CD4-positive, alpha-beta T cell (primary cell): ENCODE measurements around the gene DCP2. TPM values are rescaled to one million over a fixed set of nuclear protein-coding genes. Genes with fewer than 3 reads are reported as not detected.

ENCODE experiments used
- ATAC-seq: fragments of 200-7000 bp; cut with Tn5 transposase; one replicate; pipeline ENCODE4 v1.10.0; 2022; ENCODE audit warnings: mild to moderate bottlenecking; ENCODE audit not compliant: poor library complexity
- CTCF ChIA-PET: fragments of 350-600 bp; sonication (Branson Sonifier 250); formaldehyde crosslinking; loops from one replicate; lab custom pipeline; 2021; ENCODE audit warnings: antibody characterized with exemption, inconsistent platforms; lab: Charles Lee
- POLR2A ChIA-PET: fragments of 350-600 bp; sonication (Branson Sonifier 250); formaldehyde crosslinking; loops from one replicate; lab custom pipeline; 2021; ENCODE audit warnings: antibody characterized with exemption, inconsistent platforms; lab: Charles Lee
- DNase-seq, 14 experiments: peaks; one replicate each; pipeline ENCODE4 v3.0.0-alpha.2; 2013 to 2020; ENCODE audit warnings: mixed read lengths in 2 of 14
- H3K27ac ChIP-seq, 2 donors: one replicate each; pipeline versions ENCODE4 v1.5.1 to v1.7.0; 2013; ENCODE audit warnings: low read length in 2 of 2, low read depth in 1 of 2, mild to moderate bottlenecking in 1 of 2
- H3K27me3 ChIP-seq, 2 experiments: 1 replicate in 1 of 2; 2 replicates in 1 of 2; pipeline versions ENCODE4 v1.6.1 to v1.7.0; 2013; ENCODE audit warnings: low read length in 2 of 2, control low read depth in 1 of 2, mild to moderate bottlenecking in 1 of 2, moderate library complexity in 1 of 2; ENCODE audit not compliant: insufficient read depth in 2 of 2, control insufficient read depth in 1 of 2
- H3K36me3 ChIP-seq: one replicate; pipeline ENCODE4 v1.6.1; 2013; ENCODE audit warnings: low read length, control low read depth; ENCODE audit not compliant: insufficient read depth
- H3K4me1 ChIP-seq: one replicate; pipeline ENCODE4 v1.6.1; 2013; ENCODE audit warnings: low read length, control low read depth; ENCODE audit not compliant: insufficient read depth
- H3K4me3 ChIP-seq: one replicate; pipeline ENCODE4 v1.5.1; 2013; ENCODE audit warnings: mild to moderate bottlenecking, low read length, moderate library complexity
- H3K9me3 ChIP-seq, 2 experiments: 1 replicate in 1 of 2; 2 replicates in 1 of 2; pipeline versions ENCODE4 v1.6.1 to v1.7.0; 2013; ENCODE audit warnings: low read length in 2 of 2, mild to moderate bottlenecking in 2 of 2, control low read depth in 1 of 2, moderate library complexity in 1 of 2; ENCODE audit not compliant: control insufficient read depth in 1 of 2, insufficient read depth in 1 of 2
- H3K27ac Mint-ChIP-seq: one replicate; pipeline ENCODE4 v1.8.0; 2020; ENCODE audit warnings: mixed read lengths
- H3K27me3 Mint-ChIP-seq: one replicate; pipeline ENCODE4 v1.8.0; 2021; ENCODE audit warnings: mixed read lengths
- H3K36me3 Mint-ChIP-seq: one replicate; pipeline ENCODE4 v1.8.0; 2021; ENCODE audit warnings: low read depth, mixed read lengths
- H3K4me1 Mint-ChIP-seq: one replicate; pipeline ENCODE4 v1.8.0; 2021; ENCODE audit warnings: low read depth, mixed read lengths
- H3K4me3 Mint-ChIP-seq: one replicate; pipeline ENCODE4 v1.8.0; 2020; ENCODE audit warnings: mild to moderate bottlenecking, mixed read lengths
- H3K9me3 Mint-ChIP-seq: one replicate; pipeline ENCODE4 v1.8.0; 2020; ENCODE audit warnings: mixed read lengths
- intact Hi-C, 2 experiments: fragments of 100-400 bp; cut with DNase I in 1 of 2; cut with micrococcal nuclease in 1 of 2; formaldehyde crosslinking; loops; one replicate each; pipeline versions ENCODE4 v1.15.1 to v1.9.0; 2023 to 2025; cut with DNase I, micrococcal nuclease
- total RNA-seq, 174 experiments: library from RNA in 2 of 174; stranded (reverse) in 2 of 174; gene quantifications; one replicate each; pipeline ENCODE4 v1.2.3 and lab custom pipeline; 2021 to 2026
- TF ChIP-seq, protein P1 (sequence below): fragments of 200-600 bp; IDR thresholded peaks from one replicate; pipeline ENCODE4 v1.8.0; 2022; ENCODE audit warnings: antibody characterized with exemption, mild to moderate bottlenecking

The DCP2 gene
- total RNA-seq, 2 experiments from 2014 or later = 86.3 to 87.1 TPM

DNA sequence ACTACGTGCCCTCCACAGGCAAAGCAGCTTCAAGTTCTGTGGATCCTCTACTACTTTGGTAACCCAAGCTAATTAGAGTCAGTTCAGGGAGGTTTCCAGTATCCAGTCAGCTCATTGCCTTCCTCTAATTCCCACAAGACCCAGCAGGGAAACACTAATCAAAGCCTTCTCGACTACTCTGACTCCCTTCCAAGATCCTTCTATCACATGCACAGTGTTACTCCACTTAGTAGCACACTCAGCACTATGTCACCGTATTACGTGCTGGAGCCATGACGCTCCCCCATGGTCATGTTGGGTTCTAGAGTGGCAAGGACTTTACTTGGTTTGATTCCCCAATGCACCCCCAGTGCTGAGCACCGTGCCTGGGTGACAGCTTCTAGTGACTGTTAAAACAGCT is 53.0 kb downstream of the DCP2 start:
- Histone ChIP-seq H3K4me3 (no peak overlapping the region), H3K9me3 (no peaks in the 10 kb centered on the region), H3K36me3 (peaks cover 15% of the 10 kb centered on the region), H3K4me1 (peaks cover 3% of the 10 kb centered on the region), H3K27me3 (no peaks in the 10 kb centered on the region), H3K27ac (no peak overlapping the region)
- ATAC-seq = no peak
- Mint-ChIP-seq H3K27ac (no peak overlapping the region), H3K36me3 (peaks cover 36% of the 10 kb centered on the region), H3K4me1 (peaks cover 7% of the 10 kb centered on the region), H3K27me3 (no peaks in the 10 kb centered on the region), H3K4me3 (no peak overlapping the region), H3K9me3 (no peaks in the 10 kb centered on the region)
- TF ChIP-seq, protein P1, sequence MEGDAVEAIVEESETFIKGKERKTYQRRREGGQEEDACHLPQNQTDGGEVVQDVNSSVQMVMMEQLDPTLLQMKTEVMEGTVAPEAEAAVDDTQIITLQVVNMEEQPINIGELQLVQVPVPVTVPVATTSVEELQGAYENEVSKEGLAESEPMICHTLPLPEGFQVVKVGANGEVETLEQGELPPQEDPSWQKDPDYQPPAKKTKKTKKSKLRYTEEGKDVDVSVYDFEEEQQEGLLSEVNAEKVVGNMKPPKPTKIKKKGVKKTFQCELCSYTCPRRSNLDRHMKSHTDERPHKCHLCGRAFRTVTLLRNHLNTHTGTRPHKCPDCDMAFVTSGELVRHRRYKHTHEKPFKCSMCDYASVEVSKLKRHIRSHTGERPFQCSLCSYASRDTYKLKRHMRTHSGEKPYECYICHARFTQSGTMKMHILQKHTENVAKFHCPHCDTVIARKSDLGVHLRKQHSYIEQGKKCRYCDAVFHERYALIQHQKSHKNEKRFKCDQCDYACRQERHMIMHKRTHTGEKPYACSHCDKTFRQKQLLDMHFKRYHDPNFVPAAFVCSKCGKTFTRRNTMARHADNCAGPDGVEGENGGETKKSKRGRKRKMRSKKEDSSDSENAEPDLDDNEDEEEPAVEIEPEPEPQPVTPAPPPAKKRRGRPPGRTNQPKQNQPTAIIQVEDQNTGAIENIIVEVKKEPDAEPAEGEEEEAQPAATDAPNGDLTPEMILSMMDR = no peak
- intact Hi-C loops = loop anchor here in 1 of 2 experiments (10.0 kb wide), 2 partner anchors 265 to 485 kb away; partner anchors contain the start of gene YTHDC2
- ChIA-PET POLR2A (interaction anchor here (0.6 to 1.8 kb wide), 2 partner anchors 53 to 110 kb away, joined by 3 to 4 read pairs; partner anchors contain the start of gene DCP2), CTCF (no interaction called here)
- no peak for DNase-seq

DNA sequence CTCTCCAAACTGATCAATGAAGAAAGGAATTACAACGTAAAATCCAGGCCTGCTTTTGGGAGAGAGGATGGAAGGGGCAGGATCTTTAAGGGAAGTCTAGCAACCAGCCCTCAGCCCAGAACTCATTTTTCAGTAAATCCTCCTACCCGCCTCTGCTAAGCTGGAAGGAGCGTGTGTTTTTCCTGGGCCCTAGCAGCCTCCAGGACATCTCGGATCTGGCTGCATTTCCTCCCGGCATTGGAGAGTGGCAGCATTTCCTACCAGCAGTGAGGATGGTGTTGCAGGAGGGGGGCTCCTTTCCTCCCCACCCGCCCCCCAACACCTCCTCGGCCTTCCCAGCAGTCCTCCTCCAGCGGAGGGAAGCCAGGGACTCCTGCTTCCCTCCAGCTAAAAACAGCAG is 54.5 kb downstream of the DCP2 start:
- H3K27me3 Mint-ChIP-seq = no peaks in the 10 kb centered on the region
- no peaks in the 10 kb centered on the region for H3K9me3 ChIP-seq
- H3K4me1 ChIP-seq = no peaks in the 10 kb centered on the region
- ChIA-PET POLR2A (interaction anchor here (0.8 to 1.8 kb wide), 2 partner anchors 30 to 55 kb away, joined by 3 to 4 read pairs; partner anchors contain the start of gene DCP2), CTCF (no interaction called here)
- H3K36me3 Mint-ChIP-seq = peaks cover 30% of the 10 kb centered on the region
- H3K27ac ChIP-seq = no peak overlapping the region
- no peaks in the 10 kb centered on the region for H3K27me3 ChIP-seq
- peaks cover 15% of the 10 kb centered on the region for H3K36me3 ChIP-seq
- peaks cover 1% of the 10 kb centered on the region for H3K4me1 Mint-ChIP-seq
- no peak overlapping the region for H3K4me3 ChIP-seq
- DNase-seq (no peak), ATAC-seq (no peak)
- no peak overlapping the region for H3K27ac Mint-ChIP-seq
- no peaks in the 10 kb centered on the region for H3K9me3 Mint-ChIP-seq
- H3K4me3 Mint-ChIP-seq = no peak overlapping the region
- TF ChIP-seq, protein P1 = no peak
- intact Hi-C loops = no loop called here

DNA sequence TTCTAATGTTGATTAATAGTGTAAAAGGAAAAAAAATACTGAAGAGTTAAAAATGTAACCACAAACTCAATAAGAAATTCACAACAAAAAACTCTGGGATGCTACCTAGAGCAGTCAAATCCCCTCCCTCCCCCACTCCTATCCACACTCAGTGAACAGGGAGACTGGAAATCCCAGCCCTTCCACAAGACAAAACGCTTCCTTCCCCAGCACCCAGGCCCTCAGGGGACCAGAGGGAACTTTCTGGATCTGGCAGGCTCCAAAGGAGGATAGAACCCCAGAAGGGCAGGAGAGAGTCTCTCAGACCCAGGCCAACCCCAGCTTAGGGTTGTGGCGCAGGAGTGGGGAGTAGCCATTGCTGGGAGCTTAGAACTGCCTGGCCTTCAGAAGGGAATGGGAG is 55.0 kb downstream of the DCP2 start:
- no peaks in the 10 kb centered on the region for H3K27me3 ChIP-seq
- Mint-ChIP-seq H3K27ac (no peak overlapping the region), H3K9me3 (no peaks in the 10 kb centered on the region), H3K27me3 (no peaks in the 10 kb centered on the region), H3K4me3 (no peak overlapping the region), H3K4me1 (no peaks in the 10 kb centered on the region), H3K36me3 (peaks cover 26% of the 10 kb centered on the region)
- peaks cover 15% of the 10 kb centered on the region for H3K36me3 ChIP-seq
- no peak overlapping the region for H3K4me3 ChIP-seq
- TF ChIP-seq, protein P1 = no peak
- H3K9me3 ChIP-seq = no peaks in the 10 kb centered on the region
- POLR2A ChIA-PET = interaction anchor here (0.8 kb wide), 1 partner anchor 30 kb away, joined by 3 read pairs; no protein-coding TSS in a partner anchor
- CTCF ChIA-PET = no interaction called here
- no peaks in the 10 kb centered on the region for H3K4me1 ChIP-seq
- DNase-seq (no peak), ATAC-seq (no peak)
- intact Hi-C loops = no loop called here
- no peak overlapping the region for H3K27ac ChIP-seq
